Spleen (tissue), 7 donors: ENCODE measurements around the gene RACGAP1.

Experiments
- CTCF ChIP-seq, 11 experiments: fragments of 200-600 bp in 7 of 11; fragments of 450-650 bp in 4 of 11; sonication (generic) in 4 of 11; IDR thresholded peaks in 8 of 11; conservative IDR thresholded peaks in 3 of 11; 1 replicate in 7 of 11; 2 replicates in 4 of 11; pipeline versions ENCODE4 v1.4.0 to v1.8.0; 2016 to 2021; ENCODE audit warnings: antibody characterized with exemption in 11 of 11, inconsistent platforms in 4 of 11, mild to moderate bottlenecking in 1 of 11
- POLR2A ChIP-seq, 3 donors: fragments of 450-650 bp; IDR thresholded peaks; one replicate each; pipeline ENCODE4 v1.5.1; 2017; ENCODE audit warnings: antibody characterized with exemption in 3 of 3, mild to moderate bottlenecking in 1 of 3
- donor health status: DM: no; HTN: no; CAD: no; lungs with moderate emphysema.
- donor health status: DM: no; HTN: no; CAD: no.
- donor health status: DM: no; HTN: no; CAD: no.

GRCh38 chr12:50056639-50056976, 31.3 kb upstream of the RACGAP1 start:
- TF ChIP-seq CTCF (IDR thresholded peaks at IDR 0.05 in 8 of 11, conservative IDR thresholded peaks at IDR 0.05 in 3 of 11) (no peak), POLR2A (IDR thresholded peaks at IDR 0.05) (no peak)
